CD4-positive, alpha-beta T cell treated with Interleukin-1 beta for 1 hour (primary cell): Measurements from ENCODE around the gene UBAC1.
"Not testable (repeated sequence)": the region's sequence is repeated elsewhere in the genome, so short reads cannot be mapped to it uniquely, and the experiment has no call there.

Experiments
- DNase-seq, 2 donors: peaks; one replicate each; pipeline ENCODE4 v3.0.0-alpha.2; 2020 to 2022

UBAC1 gene

DNA sequence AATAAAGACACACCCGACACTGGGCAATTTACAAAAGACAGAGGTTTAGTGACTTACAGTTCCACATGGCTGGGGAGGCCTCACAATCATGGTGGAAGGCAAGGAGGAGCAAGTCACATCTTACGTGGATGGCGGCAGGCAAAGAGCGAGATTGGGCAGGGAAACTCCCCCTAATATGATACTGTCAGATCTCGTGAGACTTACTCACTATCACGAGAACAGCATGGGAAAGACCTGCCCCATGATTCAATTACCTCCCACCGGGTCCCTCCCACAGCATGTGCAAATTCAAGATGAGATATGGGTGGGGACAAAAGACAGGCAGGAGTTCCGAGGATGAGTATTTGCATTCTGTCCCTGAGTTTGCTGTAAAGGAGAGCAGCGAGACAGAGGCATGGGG lies 49.9 kb downstream of the UBAC1 start:
- not testable (repeated sequence) for DNase-seq

DNA sequence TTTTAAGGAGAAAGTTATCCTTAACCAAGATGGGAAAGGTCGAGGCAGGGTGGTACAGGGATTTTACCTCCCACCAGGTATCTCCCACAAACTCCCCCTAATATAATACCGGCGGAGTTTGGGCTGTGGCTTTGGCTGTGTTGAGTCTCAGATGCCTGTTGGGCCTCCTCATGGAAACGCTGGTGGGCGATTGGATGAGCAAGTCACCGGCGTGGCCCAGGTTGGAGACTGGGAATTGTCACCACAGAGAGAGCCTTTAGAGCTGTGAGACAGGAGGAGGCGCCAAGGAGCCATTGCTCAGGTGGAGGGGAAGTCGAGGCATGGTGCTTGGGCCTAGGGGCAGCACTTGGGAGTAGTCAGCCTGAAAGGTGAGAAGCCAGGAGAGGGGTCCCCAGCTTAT lies 50.4 kb downstream of the UBAC1 start:
- DNase-seq: no peak

DNA sequence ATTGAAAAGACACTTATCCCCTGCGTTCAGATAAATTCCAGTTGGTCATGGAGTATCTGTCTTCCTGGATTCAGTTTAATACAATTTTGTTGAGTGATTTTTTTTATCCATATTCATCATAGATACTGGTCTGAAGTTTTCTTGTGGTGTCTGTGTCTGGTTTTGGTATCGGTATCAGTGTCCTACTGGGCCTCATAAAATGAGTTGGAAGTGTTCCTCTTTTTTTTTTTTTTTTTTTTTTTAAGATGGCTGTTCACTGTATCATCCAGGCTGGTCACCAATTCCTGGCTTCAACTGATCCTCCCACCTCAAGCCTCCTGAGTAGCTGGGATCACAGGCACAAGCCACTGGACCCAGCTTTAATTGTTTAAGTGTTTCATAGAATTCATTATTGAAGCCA lies 51.0 kb downstream of the UBAC1 start:
- no peak for DNase-seq

DNA sequence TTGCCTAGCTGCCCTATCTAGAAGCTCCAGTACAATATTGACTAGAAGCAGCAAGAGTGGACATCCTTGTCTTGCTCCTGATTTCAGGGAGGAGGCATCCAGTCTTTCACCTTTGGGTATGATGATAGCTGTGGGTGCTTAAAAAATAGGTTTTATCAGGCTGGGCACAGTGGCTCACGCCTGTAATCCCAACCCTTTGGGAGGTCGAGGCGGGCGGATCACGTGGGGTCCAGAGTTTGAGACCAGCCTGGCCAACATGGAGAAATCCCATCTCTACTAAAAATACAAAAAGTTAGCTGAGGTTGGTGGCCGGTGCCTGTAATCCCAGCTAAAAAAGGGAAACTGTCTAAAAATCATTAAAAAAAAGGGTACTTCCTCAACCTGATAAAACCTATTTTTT lies 51.8 kb downstream of the UBAC1 start:
- DNase-seq: no peak

DNA sequence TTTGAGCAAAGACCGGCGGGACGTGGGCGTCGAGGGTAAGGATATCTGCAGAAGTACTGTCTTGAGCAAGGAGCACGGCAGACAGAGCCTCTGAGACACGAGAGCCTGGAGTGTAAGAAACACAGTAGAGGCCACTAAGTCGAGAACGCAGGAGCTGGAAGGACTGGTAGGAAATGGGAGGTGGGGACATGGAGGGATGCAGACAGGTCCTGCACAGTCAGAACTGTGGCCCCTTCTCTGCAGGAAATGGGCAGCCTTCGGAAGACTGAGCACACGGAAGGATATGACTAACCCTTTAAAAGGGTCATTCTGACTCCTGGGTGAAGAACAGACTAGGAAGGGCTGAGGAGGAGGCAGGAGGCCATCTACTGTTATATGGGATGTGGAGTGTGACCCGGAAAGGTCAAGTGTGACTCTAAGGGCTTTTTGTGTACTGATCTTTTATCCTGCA lies 52.4 kb downstream of the UBAC1 start:
- no peak for DNase-seq

DNA sequence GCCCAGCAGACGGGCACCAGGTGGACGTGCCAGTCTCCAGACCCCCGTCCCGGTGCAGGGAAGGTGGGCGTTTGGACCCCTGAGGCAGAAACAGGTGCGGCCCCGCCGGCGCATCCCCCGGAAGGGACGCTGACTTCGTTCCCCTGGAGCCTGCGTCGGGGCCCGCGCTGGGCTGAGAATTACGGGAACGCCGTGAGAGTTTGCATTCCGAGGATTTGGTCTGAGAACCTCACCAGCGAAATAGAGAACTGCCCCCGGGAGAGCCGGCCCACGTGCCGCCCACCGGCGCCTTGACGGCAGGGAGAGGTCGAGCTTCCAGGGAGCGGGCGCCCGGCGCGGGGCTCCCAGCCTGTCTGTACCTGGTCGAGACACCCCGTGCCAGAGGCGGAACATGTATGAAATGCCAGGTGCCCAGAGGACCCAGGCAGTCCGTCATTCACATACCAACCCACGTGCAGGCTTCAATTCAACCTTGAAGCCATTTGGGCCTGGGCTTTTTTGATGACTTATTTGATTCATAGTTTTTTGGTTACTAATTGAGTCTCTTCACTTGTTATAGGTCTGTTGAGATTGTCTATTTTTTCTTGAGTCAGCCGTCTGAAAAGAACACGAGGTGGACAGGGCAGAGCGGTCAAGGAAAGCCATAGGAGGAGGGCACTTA lies 53.0 kb downstream of the UBAC1 start:
- DNase-seq: no peak

DNA sequence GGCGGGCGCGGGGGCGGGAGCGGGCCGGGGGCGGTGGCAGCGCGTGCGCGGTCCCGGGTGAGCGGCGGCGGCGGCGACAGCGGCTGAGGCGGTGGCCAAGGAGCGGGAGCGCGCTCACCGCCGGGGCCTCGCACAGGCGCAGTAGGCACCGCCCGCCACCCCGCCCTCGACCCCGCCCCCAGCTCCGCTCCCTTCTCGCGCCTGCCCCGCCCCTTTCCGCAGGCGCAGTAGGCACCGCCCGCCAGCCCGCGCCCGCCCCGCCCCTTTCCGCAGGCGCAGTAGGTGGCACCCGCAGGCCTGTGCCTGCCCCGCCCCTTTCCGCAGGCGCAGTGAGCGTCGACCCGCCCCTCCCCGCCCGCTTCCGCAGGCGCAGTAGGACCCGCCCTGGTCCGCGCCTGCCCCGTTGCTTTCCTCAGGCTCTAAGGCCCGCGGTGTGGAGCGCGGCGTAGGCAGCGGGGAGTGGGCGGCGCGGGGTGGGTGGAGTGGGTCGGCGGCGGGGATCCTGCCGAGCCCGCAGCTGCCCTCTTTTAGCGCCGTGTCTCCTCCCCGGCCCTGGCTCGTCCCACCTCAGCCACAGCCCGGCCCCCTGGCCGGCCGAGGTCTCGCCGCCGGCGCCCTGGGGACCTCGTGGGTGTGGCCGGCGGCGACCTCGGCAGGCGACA lies 53.6 kb downstream of the UBAC1 start, which contains the start of gene CAMSAP1:
Gene CAMSAP1, minus strand, starts transcription at position 116 of the 662 bp plus-strand sequence. CDS start 387 bp downstream, outside the sequence.
- DNase-seq: peak; percentile 94 to 96

DNA sequence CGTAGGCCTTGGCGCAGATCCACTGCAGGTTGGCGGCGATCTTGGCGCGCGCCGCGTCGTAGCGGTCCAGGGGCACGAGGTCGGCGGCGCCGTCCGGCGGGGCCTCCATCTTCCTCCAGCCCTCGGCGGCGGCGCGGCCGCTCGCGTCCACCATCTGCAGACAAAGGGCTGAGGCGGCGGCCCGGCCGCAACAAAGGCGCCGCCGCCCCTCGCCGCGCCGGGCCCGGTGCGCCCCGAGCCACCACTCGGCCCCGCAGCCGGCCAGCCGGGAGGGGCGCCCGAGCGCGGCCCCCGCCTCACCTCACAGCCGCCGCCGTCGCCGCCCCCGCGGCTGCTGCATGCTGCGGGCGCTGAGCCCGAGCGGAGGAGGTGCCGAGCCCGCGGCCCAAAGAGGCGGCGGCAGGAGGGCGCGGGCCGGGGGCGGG lies 54.2 kb downstream of the UBAC1 start:
- DNase-seq: no peak

DNA sequence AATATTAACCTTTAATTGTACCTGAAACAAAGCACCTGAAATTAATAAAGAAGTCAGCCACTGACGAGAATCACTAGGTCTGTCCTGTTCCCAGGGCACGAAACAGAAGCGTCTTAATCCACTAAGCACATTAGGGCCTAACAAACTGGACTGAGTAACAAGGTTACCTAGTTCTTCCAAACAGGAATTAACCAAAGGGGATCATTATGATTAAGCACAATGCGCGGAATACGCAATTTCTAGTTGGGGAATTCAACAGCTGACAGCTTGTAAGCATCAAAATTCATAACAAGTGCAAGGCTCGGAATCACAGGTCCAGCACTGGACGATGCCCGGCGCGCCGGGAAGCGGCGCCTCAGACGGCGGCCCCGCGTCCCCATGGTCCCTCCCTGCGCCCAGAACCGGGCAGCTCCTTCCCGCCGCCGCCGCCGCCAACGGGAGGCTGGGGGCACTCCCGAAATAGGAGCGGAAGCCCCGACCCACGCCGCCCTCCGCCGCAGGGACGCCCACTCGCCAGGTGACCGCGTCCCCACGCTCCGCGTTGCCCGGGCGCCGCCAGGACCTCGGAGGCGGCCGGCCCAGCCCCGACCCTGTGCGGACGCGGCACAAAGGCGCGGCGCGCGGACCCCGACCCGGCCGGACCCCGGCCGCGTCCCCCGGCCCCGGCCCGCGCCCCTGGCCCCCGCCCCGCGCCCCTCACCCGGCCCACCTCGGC lies 54.7 kb downstream of the UBAC1 start:
- DNase-seq: peak in 1 of 2 donors; percentile 10

DNA sequence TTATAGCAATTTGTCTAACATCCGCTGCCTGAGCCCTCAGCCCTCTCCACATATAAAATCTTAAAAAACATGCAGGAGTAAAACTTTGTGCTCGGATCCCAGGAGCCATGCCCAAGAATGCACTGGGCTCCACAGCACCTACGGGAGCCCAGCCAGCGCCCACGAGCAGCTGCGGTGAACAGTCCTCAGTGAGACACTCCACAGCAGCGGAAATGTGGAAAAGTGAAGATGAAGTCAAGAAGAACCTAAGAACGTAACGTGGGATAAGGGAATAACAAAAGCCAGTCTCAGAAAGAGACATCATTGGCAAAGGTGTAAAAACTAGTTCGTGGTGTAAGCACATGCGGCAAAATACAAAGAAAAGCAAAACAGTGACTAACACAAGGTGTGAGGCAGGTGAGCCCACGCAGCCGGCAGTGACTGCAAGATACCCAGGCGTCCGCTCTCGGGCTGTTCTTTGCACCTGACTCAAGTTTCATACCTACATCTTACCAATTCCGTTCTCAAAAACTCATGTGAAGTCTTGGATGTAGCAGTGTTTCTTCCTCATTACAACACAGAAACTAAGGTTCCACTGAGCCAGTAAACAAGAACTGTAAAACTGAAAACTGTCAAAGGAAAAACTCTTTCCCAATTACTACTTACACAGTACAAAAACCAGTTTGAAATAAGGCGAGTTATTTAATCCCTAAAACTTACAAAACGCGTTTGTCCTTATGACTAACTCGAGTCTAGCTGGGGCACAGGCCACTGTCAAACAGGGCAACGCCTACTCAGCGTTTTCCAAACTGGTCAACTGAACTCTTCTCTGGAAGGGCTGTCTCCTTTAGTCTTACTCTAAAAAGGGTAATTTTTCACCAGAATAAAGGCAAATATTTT lies 55.6 kb downstream of the UBAC1 start:
- DNase-seq: peak in 1 of 2 donors; percentile 22

DNA sequence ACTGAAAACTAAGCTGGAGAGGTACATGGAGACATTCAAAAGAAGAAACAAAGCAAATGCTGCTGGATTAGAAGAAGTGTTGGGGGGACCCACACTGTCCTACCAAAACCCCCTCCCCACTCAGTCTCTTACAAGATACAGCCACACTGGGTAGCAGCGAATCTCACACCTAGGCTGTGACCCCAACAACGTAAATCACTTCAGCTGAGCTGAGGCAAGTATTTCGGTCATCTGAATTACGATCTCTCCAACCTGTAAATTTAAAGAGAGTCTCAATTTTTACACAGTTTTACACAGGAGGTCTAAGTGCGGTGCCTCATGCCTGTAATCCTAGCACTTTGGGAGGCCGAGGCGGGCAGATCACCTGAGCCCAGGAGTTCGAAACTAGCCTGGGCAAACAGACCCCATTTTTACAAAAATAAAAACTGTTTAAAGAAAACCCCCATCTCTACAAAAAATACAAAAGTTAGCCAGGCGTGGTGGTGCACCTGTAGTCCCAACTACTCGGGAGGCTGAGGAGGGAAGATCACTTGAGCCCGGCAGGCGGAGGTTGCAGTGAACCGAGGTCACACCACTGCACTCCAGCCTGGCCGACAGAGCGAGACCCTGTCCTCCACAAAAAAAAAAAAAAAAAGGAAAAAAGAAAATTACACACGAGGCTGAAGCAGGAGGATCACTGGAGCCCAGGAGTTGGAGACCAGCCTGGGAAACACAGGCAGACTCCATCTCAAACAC lies 57.2 kb downstream of the UBAC1 start:
- DNase-seq: no peak

DNA sequence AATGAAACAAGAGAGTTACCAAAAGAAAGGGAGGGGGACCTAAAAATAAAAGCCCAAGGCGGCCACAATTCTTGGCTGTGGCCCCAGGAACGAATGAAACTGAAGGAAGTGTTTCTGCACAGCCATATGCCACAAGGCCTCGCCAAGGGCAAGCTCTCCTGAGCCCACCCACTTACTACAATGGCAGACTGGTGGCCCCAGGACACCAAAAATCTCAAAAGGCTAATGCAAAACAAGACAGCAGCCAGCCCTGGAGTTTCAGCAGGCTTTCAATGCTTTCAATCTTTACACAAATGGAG lies 57.9 kb downstream of the UBAC1 start:
- no peak for DNase-seq

DNA sequence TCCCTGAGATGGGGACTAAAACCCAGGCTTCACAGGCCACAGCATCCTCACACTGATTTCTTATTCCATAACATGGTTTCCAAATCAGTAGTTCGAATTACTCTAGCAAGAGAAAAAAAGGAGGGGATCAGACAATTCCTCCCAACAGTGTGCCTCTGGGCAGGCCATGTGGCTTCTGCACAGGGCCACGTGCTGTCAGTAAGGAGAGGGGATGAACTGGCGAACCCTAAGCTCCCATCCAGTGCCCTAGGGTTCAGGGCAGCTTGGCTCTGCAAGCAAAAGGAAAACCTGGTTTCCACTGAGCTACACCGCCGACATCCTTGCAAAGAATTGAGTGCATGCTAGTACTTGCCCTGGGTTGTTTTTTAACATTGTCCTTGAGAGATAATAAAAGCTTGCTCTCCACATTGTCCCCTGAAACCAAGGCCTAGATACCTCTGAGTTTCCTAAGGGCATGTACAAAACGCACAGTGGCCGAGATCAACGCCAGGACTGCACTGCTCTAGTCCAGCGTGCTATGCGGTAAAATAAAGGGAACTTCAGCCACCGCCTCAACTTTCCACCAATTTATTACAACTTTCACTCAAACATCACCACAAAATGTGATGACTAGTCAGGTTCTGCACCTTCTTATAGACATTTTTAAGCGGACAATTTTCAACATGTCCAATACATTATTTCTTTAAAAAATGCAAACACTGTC lies 58.4 kb downstream of the UBAC1 start:
- no peak for DNase-seq

DNA sequence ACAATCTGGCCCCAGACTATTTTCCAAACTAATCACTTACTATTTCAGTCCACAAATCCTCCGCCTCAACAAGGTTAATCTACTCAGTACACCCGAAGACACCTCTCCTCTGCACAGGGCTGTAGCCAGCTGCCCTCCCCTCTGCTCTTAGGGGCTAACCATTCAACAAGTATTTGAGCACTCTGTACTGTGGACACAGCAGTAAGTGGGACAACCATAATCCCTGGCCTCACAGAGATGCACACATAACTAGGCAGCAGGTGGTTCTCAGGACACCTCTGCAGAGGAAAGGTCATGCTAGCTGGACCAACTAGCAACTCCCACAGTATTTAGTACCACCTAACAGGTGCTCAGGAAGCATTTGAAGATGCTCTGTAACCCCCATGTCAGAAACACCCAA lies 59.3 kb downstream of the UBAC1 start:
- DNase-seq: no peak

DNA sequence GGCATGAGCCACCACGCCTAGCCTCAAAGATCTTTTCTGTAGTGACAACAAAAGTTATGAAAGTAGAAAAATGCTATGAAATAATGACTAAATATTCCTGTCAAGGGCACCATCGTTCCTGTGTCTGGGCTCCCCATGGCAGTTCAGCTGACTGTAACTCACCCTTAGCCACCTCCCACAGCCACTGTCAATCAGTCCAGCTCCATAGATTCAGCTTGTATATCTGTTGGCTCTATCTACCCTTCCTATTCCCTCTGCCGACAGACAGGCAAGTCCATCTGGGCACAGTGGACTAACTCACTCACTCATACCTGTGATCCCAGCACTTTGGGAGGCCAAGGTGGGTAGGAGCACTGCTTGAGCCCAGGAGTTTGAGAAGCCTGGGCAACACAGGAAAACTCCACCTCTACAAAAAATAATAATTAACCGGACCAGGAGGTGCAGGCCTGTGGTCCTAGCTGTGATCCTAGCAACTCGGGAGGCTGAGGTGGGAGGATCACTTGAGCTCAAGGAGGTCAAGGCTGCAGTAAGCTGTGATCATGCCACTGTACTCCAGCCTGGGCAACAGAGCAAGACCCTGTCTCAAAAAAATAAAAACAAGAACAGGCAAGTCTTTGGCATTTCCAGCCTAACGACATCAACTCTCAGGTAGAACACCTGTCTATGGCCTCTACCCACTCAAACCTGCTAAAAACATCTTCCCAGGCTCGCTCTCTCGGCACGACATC lies 60.0 kb downstream of the UBAC1 start:
- DNase-seq: no peak

DNA sequence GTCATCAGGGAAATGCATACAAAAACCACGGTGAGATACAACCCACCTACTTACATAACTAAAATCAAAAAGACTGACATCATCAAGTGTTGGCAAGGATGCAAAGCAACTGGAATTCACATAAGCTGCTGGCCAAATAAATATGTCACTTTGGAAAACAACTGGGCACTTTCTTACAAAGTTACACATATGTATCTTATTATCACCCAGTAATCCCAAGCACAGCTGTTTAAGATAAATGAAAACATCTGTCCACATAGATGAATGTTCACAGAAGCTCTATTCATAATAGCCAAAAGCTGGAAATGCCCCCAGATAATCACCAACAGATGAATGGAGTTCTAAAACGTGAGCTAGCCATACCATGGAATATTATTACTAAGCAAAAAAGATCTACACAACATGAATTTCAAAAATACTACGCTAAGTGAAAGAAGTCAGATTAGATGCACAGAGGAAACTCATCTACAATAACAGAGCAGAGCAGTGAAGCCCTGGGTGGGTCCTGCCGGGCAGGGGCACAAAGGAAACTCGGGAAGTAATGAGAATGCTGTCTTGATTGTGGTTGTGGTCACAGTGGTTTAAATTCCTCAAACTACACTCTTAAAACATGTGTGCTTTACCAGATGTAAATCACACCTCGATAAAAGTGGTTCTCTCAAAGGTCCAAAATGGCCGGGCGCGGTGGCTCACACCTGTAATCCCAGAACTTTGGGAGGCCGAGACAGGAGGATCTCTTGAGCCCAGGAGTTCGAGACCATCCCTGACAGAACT lies 62.4 kb downstream of the UBAC1 start:
- DNase-seq: no peak

DNA sequence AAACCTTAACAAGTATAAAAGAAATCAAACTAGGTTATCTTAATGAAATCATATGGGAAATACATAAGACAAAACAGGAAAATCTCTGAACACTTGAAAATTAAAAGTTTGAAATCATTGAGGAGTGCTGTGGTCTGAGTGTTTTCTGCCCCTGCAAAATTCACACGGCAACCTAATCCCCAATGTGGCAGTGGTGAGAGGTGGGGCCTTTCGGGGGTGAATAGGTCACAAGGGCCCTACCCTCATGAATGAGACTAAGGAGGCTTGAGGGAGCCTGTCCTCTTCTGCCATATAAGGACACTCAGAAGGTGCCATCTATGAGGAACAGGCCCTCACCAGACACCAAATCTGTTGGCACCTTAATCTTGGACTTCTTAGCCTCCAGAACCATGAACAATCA lies 64.5 kb downstream of the UBAC1 start:
- DNase-seq: no peak

DNA sequence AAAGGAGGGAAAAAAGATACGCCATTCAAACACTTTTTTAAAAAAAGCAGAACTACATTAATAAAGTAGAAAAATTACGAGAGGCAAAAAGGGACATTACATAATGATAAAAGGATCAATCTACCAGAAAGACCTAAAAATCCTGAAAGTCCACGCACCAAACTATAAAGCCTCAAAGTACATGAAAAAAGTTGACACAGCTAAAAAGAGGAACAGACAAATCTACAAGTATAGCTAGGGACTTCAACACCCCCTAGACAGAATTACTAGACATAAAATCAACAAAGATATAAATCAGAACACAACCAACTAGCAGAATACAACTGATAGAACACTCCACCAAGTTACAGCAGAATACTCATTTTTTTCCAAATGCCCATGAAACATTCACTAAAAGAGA lies 65.0 kb downstream of the UBAC1 start:
- DNase-seq: no peak

DNA sequence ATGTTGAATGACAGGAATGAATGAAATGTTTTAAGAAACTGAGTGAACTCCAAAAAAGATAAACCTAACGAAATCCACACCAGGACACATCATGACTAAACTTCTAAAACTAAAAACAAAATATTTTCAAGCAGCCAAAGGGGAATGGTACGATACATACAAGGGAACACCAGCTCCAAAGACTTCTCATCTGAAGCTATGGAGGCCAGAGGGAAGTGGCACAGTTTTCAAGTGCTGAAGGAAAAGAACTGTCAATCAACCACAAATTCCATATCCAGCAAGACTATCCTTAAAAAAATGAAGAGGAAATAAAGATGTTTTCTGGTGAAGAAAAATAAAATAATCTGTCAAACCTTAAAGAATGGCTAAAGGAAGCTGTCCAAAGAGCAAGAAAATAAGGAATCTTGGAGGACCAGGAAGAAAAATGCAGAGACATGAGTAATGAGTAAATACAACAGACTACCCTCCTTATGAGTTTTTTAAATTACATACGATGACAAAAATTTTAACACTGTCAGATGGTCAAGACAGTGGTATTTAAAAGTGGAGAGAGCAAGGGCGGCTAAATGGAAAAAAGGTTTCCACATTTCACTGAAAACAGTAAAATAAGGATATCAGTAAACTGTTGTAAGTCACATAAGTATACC lies 65.8 kb downstream of the UBAC1 start:
- DNase-seq: no peak

DNA sequence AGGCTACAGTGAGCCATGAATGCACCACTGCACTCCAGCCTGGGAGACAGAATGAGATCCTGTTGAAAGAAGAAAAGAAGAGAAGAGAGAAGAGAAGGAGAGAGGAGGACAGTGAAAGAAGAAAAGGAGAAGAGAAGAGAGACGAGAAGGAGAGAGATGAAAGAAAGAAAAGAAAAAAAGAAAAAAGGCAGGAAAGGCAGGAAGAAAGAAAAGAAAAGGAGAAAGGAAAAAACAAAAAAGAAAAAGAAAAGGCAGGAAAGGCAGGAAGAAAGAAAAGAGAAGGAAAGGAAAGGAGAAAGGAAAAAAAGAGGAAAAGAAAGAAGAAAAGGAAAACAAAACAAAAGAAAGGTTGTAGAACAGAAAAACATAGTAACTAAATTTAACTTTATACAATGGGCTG lies 68.1 kb downstream of the UBAC1 start:
- DNase-seq: no peak
